ENCODE results near the gene USP32.
A peak's percentile ranks its signal among the peaks of the same experiment; 100 is the strongest.

Gene USP32

GRCh38 chr17:60154616-60155426, 237.1 kb downstream of the USP32 start:
- no peak for DNase-seq (ENCODE audit: low read depth in 2 of 2)

- no peak for DNase-seq (ENCODE audit: low read depth in 2 of 2)
Measured at GRCh38 chr17:60153606-60154390, 238.1 kb downstream of the USP32 start.

GRCh38 chr17:60151355-60151754, 240.6 kb downstream of the USP32 start:
- DNase-seq (ENCODE audit: low read depth in 2 of 2), result no peak

GRCh38 chr17:60149691-60150582, 242.0 kb downstream of the USP32 start, which contains the start of gene CA4:
CA4 (plus strand) TSS chr17:60149973; CDS start chr17:60150035, 62 bp downstream.
- no peak for DNase-seq (ENCODE audit: low read depth in 2 of 2)

- DNase-seq (ENCODE audit: low read depth in 2 of 2), result no peak
Measured at GRCh38 chr17:60148373-60148772, 243.6 kb downstream of the USP32 start.

GRCh38 chr17:60147553-60148223, 244.2 kb downstream of the USP32 start:
- DNase-seq (ENCODE audit: low read depth in 2 of 2), result no peak

- no peak for DNase-seq (ENCODE audit: low read depth in 2 of 2)
Measured at GRCh38 chr17:60146206-60146605, 245.7 kb downstream of the USP32 start.

- DNase-seq (ENCODE audit: low read depth in 2 of 2), result no peak
Measured at GRCh38 chr17:60145006-60145935, 246.7 kb downstream of the USP32 start.

- DNase-seq (ENCODE audit: low read depth in 2 of 2), result peak; percentile 31 to 50
Measured at GRCh38 chr17:60142872-60143499, 248.9 kb downstream of the USP32 start.

GRCh38 chr17:60141111-60142018, 250.6 kb downstream of the USP32 start:
- DNase-seq (ENCODE audit: low read depth in 2 of 2), result no peak

GRCh38 chr17:60139438-60140285, 252.3 kb downstream of the USP32 start:
- DNase-seq (ENCODE audit: low read depth in 2 of 2), result peak in 1 of 2 donors; percentile 15

- DNase-seq (ENCODE audit: low read depth in 2 of 2), result no peak
Measured at GRCh38 chr17:60138769-60139437, 253.0 kb downstream of the USP32 start.

GRCh38 chr17:60137731-60138130, 254.2 kb downstream of the USP32 start:
- no peak for DNase-seq (ENCODE audit: low read depth in 2 of 2)

GRCh38 chr17:60135951-60136666, 255.8 kb downstream of the USP32 start:
- no peak for DNase-seq (ENCODE audit: low read depth in 2 of 2)

- DNase-seq (ENCODE audit: low read depth in 2 of 2), result peak; percentile 58 to 60
Measured at GRCh38 chr17:60135151-60135950, 256.6 kb downstream of the USP32 start.
